Measurements from ENCODE around the gene CLDN9.

The CLDN9 gene

DNA sequence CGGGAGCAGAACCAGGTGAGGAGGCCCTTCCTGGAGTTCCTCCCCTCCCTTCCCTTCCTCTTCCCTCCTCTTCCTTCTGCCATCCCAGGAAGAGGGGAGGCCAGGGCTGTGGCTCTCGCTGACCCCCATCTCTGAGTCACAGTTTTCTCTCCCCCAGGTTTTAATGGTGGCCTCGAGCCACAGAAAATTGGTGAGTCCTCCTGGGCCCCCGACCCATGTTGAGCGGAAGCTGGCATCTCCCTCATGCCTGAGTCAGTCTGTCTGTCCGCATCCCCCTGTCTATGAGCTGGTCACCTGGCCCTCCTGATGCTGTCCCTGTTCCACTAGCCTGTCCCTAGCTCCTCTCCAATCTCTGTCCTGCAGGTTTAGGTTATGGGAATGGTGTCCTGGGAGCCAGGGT, 12.8 kb upstream of the CLDN9 start:
- no peak for DNase-seq

GRCh38 chr16:3000540-3000939, 12.2 kb upstream of the CLDN9 start:
- DNase-seq: no peak

DNA sequence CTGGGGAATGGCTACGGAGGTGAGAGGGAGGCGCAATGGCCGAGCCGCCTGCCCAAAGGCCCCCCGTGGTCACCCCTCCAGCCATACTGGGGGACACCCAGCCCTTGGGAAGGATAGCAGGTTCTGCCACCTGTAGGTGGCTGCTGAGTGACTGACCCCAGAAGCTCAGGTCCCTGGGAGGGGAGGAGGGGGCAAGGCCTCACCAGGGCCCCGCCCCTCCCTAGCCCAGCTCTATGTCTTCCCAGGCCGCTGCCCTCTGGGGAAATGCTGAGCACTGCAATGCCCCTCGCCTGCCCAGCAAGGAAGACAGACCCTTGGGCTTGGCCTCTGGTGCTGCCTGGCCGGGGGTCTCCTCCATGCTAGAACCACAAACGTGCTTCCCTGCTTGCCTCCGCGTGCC, 11.4 kb upstream of the CLDN9 start:
- DNase-seq: no peak

DNA sequence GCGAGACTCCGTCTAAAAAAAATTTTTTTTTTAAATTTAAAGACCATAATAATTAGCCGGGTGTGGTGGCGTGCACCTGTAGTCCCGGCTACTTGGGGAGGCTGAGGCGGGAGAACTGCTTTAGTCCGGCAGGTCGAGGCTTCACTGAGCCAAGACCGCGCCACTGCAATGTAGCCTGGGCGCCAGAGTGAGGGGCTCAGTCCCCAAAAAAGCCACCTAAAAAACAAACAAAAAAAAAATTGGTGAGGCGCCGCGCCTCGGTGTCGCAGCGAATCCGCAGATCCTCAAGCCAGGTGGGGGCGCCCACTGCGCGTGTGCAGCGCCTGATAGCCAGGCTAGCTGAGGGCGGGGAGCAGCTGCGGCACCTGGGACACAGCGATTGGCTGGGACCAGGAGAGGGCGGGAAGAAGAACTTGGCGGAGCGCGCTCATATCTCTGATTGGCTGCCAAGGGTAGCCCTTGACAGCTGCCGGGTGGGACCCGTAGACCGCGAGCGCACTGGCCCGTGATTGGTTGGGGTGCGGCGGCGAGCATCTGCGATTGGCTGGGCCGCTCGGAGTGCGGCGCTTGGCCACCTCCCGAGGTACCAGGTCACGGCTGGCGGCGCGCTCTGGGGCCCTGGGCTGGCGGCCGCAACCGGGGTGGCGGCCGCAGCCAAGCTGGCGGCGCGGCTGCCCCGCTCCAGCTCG, 9.0 kb upstream of the CLDN9 start:
- DNase-seq: peak; percentile 99

DNA sequence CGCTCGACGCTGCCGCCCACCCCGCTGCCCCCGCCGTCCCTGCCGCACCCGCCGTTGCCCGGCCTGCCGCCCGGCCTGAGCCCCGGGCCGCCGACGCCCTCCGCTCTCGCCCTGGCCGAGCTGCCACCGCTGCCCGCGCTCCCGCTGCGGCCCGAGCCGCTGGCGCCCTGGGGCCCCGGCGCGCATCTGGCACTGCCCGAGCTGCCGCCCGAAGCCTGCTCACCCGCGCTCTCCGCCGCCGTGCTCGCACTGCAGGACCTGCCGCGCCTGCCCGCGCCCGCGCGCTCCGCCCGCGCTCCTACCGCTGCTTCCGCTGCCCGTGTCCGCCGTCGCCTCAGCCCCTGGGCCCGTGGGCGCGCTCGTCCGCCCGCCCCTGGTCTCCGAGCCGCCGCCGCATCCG, 8.4 kb upstream of the CLDN9 start:
- no peak for DNase-seq

- no peak for DNase-seq
These were observed 7.9 kb upstream of the CLDN9 start for GRCh38 chr16:3004781-3005284.

- DNase-seq: no peak
These were observed 5.4 kb upstream of the CLDN9 start for GRCh38 chr16:3007059-3007956.

DNA sequence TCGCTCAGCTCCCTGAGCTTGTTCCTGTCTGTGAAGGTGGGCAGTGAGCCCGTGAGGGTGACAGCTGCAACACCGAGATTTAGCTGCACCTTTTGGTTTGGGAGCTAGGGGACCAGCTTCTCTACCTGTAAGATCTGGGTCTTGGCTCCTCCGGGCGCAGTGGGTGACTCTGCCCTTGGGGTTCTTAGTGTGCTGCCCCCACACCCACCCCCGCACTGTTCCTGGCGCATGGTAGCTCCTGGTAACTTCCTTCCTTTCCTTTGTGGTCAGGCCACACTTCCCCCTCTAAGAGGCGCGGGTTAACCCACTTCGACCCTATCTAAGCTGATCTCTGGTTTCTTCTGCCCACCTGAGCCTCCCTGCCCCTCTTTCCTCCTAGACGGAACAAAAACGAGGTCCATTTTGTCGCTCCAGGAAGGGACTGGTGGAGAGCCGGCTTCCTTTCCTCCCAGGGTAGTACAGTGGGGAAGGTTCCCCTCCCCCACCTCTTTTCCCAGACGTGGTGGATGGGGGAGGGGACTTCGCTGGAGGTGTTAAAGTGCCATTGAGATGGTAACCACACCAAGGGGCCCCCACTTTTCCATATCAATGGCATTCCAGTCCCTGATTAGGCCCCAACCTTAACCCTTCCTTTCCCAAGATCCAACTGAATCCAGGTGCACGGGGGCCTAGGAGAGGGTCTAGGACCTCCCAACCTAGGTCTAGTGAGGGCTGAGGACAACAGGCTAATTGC, 4.6 kb upstream of the CLDN9 start:
- no peak for DNase-seq

DNA sequence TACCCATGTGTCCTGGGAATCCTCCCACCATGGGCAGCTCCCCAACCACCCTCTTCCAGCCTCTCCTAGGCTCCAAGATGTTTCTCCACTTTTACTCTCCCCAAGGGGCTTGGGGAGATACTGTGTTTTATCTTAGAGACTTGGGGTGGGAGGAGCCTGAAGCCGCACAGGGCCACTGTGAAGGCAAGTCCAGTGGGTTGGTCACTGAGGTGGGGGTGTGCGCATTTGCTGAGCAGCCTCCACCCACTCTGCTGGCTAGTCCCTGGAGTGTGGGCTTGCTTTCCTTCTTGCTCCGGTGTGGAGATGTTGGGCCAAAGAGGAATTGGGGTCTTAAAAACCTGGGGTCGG, 4.1 kb upstream of the CLDN9 start:
- no peak for DNase-seq

GRCh38 chr16:3009568-3010390, 2.9 kb upstream of the CLDN9 start:
- DNase-seq: no peak

- DNase-seq: no peak
These were observed 2.2 kb upstream of the CLDN9 start for GRCh38 chr16:3010510-3010909.

DNA sequence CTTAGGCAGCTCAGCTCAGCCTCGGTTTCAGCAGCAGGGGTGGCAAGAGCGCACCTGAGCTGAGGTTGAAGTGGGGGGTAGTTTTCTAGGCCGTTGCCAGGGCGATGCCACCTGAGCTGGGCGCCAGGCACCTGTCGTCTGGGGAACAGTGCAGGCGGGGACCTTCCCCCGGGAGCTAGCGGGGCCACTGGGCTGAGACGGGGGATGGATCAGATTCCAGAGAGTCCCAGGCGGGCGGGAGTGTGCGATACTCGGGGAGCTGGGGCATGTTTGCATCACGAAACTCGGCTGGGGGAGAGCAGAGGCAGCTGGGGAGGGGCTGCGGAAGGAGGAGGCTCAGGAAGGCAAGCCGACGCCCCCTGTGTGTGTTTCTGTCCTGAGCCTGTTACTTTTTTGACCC, 477 bp upstream of the CLDN9 start:
- DNase-seq: peak; percentile 82

DNA sequence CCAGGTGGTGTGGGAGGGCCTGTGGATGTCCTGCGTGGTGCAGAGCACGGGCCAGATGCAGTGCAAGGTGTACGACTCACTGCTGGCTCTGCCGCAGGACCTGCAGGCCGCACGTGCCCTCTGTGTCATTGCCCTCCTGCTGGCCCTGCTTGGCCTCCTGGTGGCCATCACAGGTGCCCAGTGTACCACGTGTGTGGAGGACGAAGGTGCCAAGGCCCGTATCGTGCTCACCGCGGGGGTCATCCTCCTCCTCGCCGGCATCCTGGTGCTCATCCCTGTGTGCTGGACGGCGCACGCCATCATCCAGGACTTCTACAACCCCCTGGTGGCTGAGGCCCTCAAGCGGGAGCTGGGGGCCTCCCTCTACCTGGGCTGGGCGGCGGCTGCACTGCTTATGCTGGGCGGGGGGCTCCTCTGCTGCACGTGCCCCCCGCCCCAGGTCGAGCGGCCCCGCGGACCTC, 798 bp downstream of the CLDN9 start:
- no peak for DNase-seq

DNA sequence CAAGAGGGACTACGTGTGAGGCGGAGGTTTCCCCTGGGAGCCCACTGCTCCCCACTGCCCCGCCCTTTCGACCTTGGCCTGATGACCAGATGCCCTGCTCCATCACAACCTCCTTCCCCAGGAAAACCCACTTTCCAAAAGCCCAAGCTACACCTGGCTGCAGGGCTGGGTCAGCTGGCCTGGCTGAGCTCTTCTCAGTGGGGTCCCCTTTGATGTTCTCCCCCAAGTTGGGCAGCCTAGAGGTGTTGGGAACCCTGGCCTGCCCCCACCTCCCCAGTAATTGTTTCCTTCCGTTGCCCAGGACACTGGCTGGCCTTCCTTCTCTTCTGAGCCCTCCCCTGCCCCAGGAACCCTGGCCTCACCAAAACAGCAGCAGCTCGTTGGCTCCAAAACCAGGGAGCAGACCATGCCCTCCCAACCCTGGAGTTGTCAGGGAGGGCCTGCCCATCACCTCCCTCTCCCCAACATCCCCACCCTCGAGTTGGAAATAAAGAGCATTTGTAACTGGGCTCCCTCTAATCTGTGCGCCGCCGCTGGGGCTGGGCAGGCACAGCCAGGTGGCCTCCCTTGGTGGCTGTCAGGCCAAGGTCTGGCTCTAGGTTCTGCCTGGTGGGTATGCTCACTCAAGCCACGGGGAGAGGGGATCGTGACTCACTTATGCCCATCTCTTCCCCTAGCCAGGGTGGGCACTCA, 1.4 kb downstream of the CLDN9 start:
- no peak for DNase-seq

GRCh38 chr16:3014971-3015370, 2.2 kb downstream of the CLDN9 start:
- no peak for DNase-seq

DNA sequence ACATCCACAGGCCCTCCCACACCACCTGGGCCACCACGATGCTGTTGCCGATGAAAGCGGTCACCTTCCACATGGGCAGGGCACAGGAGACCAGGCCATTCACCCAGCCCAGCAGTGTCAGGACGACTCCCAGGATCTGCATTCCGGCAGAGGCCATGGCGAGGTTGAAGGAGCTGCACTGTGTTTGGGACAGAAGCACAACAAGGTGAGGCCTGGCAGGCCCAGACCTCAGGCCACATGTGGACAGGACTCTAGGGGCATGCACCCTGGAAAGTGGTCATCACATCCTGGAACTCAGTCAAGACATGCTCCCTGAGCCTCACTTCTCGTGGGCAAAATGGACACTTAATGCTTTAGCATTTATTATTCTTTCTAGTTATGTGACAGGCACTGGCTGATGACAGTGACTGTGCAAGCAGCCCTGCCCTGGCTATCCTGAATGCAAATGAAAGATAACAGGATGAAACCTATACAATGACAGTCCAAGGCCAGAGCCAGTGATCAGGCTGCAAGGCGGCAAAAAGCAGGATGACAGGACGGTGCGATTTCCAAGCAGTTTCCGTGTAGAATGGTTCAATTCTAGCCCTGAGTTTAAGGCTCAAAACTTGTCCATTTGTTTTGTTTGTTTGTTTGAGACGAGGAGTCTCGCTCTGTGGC, 3.3 kb downstream of the CLDN9 start:
- DNase-seq: no peak

GRCh38 chr16:3017344-3017743, 4.6 kb downstream of the CLDN9 start:
- DNase-seq: no peak

DNA sequence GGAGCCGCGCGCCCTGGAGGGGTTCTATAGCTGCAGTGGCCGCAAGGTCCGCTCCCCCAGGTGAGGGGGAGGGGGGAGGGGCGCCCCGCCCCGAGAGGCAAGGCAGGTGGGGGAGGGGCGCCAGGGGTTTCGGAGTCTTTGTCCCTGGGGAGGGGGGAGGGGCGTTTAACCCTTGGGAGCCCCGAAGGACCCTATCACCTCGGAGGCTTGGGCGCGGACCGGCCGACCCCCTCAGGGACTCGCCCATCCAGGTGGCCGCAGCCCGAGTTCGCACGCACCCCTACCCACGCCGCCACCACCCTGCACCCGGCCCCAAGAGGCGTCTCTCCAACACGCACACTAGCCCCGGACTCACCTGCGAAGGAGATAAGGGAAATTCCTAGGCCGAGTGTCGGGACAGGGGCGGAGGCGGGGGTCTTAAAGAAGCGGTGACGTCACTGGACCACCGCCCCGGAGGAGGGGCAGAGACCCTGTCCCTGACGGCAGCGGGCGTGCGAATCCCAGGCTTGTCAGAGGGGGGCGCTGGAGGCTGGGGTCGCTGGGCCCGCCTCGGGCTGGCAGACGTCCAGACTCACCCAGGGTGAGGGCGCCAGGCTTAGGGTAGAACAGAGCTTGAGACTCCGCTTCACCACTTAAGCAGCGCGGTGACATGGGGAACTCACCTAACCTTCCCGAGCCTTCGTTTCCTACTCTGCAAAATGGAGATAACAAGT, 5.2 kb downstream of the CLDN9 start, which contains the start of gene CLDN6:
CLDN6 (minus strand) TSS at position 390 of the 713 bp plus-strand sequence. CDS start 2,162 bp downstream, outside the sequence.
- DNase-seq: no peak

GRCh38 chr16:3019594-3020246, 7.0 kb downstream of the CLDN9 start:
- no peak for DNase-seq

DNA sequence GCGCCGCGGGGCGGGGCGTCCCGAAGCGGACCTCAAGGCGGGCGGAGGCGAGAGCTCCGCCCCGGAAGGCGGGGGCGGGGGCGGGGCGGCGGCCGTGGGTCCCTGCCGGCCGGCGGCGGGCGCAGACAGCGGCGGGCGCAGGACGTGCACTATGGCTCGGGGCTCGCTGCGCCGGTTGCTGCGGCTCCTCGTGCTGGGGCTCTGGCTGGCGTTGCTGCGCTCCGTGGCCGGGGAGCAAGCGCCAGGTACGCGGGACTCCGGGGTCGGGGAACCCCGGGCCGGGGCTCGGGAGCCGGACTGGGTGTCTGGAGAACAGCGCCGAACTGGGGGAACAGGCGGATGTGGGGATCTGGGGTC, 7.5 kb downstream of the CLDN9 start, which contains the start of gene TNFRSF12A:
TNFRSF12A (plus strand) TSS at position 122 of the 357 bp plus-strand sequence; CDS start at position 152, 30 bp downstream.
- DNase-seq: no peak
